SK-N-SH treated with all-trans-retinoic acid at 6 μM for 48 hours (cell line): ENCODE data around the gene EMID1.

ENCODE experiments used
- BACH2 ChIP-seq: fragments of 250-450 bp; sonication (Bioruptor Pico); IDR thresholded peaks from 2 replicates; pipeline ENCODE4 v1.9.0; 2021; ENCODE audit warnings: mild to moderate bottlenecking, borderline replicate concordance
- GLIS3 ChIP-seq: fragments of 250-450 bp; sonication (Bioruptor Pico); IDR thresholded peaks from 2 replicates; pipeline ENCODE4 v1.5.0; 2020; ENCODE audit warnings: mild to moderate bottlenecking, moderate library complexity

GRCh38 chr22:29300807-29301601 is 95.3 kb downstream of the EMID1 start:
- no peak for TF ChIP-seq GLIS3 (CRISPR knock-in tag)
- no peak for TF ChIP-seq BACH2 (CRISPR knock-in tag)
